Measurements from ENCODE around the gene ETV3.
"Not testable (repeated sequence)": the region's sequence is repeated elsewhere in the genome, so short reads cannot be mapped to it uniquely, and the experiment has no call there.

The ETV3 gene

DNA sequence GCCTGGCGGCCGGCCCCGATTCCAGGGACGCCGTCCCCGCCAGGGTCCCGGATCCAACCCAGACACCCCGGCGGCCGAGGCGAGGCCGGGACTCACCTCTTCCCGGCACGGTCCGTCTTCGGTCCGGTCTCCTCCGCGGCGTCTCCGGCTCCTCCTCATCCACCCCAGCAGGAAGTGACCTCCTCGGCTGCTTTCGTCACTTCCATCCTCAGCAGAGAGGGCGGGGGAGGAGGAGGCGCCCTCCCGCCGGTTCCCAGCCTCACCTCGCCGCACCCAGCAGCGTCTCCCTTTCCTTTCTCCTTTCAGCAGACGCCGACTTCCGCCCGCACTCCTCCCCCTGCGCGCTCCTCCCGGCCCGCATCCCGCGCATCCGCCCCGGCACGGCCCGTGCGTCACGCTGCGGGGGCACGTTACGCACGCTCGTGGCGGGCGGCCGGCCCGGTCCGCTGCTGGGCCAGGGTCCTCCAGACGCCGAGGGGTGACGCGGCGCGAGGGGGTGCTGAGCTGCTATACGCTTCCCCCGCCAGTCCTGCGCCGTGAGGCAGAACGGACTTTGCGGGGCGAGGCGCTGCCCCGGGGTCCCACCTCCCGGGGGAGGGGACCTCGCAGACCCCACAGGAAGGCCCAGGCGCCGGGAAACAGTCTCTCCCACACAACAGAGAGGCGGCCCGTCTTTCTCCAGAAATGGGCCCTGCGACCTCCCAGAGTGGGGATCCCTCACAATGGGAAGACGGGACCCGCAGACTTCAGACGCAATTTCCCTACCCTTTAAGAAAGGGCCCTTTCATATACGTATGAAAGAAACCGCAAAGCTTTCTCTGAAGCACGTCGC, at the start of gene ETV3:
Gene ETV3, minus strand, starts transcription at position 176 of the 832 bp plus-strand sequence. CDS start 2,043 bp downstream, outside the sequence.
- peaks cover 22% of the 10 kb centered on the region for H3K4me1 ChIP-seq (ENCODE audit: insufficient read depth, low read length)
- H3K9me3 ChIP-seq (ENCODE audit: low read length): no peaks in the 10 kb centered on the region
- peak within 1 kb of the TSS; percentile 57 for H2AFZ ChIP-seq (ENCODE audit: low read depth, low read length)
- peaks cover 3% of the 10 kb centered on the region for H3K27me3 ChIP-seq (ENCODE audit: insufficient read depth, low read length)
- peak within 1 kb of the TSS; percentile 93 for H3K4me3 ChIP-seq (ENCODE audit: low read length)
- H3K36me3 ChIP-seq (ENCODE audit: insufficient read depth, low read length): peaks cover 26% of the 10 kb centered on the region

DNA sequence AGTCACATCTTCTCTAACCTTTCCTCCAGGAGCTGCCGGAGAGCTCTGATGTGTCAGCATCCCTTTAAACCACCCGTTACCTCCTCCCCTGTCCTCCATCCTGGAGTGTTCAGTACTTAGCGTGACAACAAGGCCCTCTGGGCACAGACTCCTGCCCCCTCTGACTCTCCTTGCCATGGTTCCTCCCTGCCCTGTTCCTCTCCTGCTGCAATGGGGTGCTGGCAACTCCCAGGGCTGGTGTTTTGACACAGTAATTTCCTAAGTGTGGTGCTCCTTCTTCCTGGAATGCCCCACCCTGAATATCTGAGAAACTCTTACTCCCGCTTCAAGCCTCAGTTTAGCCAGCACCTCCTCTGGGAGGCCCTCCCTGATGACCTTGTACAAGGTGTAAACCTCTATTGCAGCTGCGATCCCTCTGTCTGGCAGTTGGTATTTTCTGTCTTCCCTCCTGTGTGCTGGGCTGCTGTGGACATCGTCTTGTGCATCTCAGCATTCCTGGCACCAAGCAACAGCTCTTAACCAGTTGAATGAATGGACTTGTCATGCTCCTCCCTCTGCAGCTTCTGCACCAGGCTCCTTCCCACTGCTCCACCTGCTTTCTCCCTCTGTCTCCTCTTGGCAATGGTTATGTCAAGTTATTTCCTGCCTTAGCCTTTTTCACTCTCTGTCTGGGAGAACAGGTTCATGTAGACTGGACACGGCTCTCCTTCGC, 48.2 kb upstream of the ETV3 start:
- no peaks in the 10 kb centered on the region for H3K9me3 ChIP-seq (ENCODE audit: low read length)
- peaks cover 11% of the 10 kb centered on the region for H3K27me3 ChIP-seq (ENCODE audit: insufficient read depth, low read length)
- no peak overlapping the region for H3K4me3 ChIP-seq (ENCODE audit: low read length)
- no peaks in the 10 kb centered on the region for H3K36me3 ChIP-seq (ENCODE audit: insufficient read depth, low read length)
- H2AFZ ChIP-seq (ENCODE audit: low read depth, low read length): no peak overlapping the region
- H3K4me1 ChIP-seq (ENCODE audit: insufficient read depth, low read length): peaks cover 4% of the 10 kb centered on the region

GRCh38 chr1:157183870-157184269, 45.7 kb upstream of the ETV3 start:
- Histone ChIP-seq H3K4me3 (ENCODE audit: low read length) (no peak overlapping the region), H3K9me3 (ENCODE audit: low read length) (no peaks in the 10 kb centered on the region), H2AFZ (ENCODE audit: low read depth, low read length) (no peak overlapping the region), H3K4me1 (ENCODE audit: insufficient read depth, low read length) (peaks cover 4% of the 10 kb centered on the region), H3K36me3 (ENCODE audit: insufficient read depth, low read length) (no peaks in the 10 kb centered on the region), H3K27me3 (ENCODE audit: insufficient read depth, low read length) (peaks cover 3% of the 10 kb centered on the region)

DNA sequence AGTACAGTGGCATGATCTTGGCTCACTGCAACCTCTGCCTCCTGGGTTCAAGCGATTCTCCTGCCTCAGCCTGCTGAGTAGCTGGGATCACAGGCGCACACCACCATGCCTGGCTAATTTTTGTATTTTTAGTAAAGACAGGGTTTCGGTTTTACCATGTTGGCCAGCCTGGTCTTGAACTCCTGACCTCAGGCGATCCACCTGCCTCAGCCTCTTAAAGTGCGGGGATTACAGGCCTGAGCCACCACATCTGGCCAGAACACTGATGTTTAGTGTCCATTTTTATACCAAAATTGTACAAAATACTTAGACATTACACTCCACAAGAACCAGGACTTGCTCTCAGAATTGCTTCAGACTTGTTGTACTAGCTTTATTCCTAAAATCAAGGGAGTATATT, 44.2 kb upstream of the ETV3 start:
- not testable (repeated sequence) for H3K4me1 ChIP-seq (ENCODE audit: insufficient read depth, low read length); H2AFZ ChIP-seq (ENCODE audit: low read depth, low read length); H3K4me3 ChIP-seq (ENCODE audit: low read length); H3K9me3 ChIP-seq (ENCODE audit: low read length); H3K36me3 ChIP-seq (ENCODE audit: insufficient read depth, low read length); H3K27me3 ChIP-seq (ENCODE audit: insufficient read depth, low read length)

GRCh38 chr1:157181790-157182189, 43.6 kb upstream of the ETV3 start:
- Histone ChIP-seq H3K27me3 (ENCODE audit: insufficient read depth, low read length) (peaks cover 1% of the 10 kb centered on the region), H3K9me3 (ENCODE audit: low read length) (no peaks in the 10 kb centered on the region), H2AFZ (ENCODE audit: low read depth, low read length) (no peak overlapping the region), H3K4me3 (ENCODE audit: low read length) (no peak overlapping the region), H3K36me3 (ENCODE audit: insufficient read depth, low read length) (no peaks in the 10 kb centered on the region), H3K4me1 (ENCODE audit: insufficient read depth, low read length) (peaks cover 4% of the 10 kb centered on the region)

GRCh38 chr1:157181258-157181657, 43.1 kb upstream of the ETV3 start:
- H3K36me3 ChIP-seq (ENCODE audit: insufficient read depth, low read length): no peaks in the 10 kb centered on the region
- no peak overlapping the region for H3K4me3 ChIP-seq (ENCODE audit: low read length)
- H3K4me1 ChIP-seq (ENCODE audit: insufficient read depth, low read length): peaks cover 4% of the 10 kb centered on the region
- H3K27me3 ChIP-seq (ENCODE audit: insufficient read depth, low read length): no peaks in the 10 kb centered on the region
- no peaks in the 10 kb centered on the region for H3K9me3 ChIP-seq (ENCODE audit: low read length)
- no peak overlapping the region for H2AFZ ChIP-seq (ENCODE audit: low read depth, low read length)

DNA sequence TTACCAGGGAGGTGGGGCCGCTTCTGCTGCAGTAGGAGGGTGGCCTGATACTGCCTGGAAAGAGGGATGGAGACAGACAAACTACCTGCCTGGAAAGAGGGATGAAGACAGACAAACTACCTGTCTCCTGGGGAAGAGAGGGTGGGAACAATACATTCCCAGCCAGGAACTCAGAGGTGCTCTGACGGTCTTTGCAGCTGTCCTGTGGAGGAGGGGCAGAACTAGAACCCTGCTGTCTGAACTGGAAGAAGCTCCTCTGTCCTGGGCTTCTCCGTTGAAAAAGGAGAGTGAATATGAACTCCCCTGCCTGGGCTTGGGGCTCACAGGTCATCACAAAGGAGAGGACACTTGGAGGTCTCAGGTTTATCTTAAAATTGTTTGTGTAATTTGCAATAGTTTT, 40.3 kb upstream of the ETV3 start:
- Histone ChIP-seq H3K4me1 (ENCODE audit: insufficient read depth, low read length) (peaks cover 4% of the 10 kb centered on the region), H3K36me3 (ENCODE audit: insufficient read depth, low read length) (no peaks in the 10 kb centered on the region), H3K4me3 (ENCODE audit: low read length) (no peak overlapping the region), H2AFZ (ENCODE audit: low read depth, low read length) (no peak overlapping the region), H3K27me3 (ENCODE audit: insufficient read depth, low read length) (peaks cover 2% of the 10 kb centered on the region), H3K9me3 (ENCODE audit: low read length) (no peaks in the 10 kb centered on the region)

DNA sequence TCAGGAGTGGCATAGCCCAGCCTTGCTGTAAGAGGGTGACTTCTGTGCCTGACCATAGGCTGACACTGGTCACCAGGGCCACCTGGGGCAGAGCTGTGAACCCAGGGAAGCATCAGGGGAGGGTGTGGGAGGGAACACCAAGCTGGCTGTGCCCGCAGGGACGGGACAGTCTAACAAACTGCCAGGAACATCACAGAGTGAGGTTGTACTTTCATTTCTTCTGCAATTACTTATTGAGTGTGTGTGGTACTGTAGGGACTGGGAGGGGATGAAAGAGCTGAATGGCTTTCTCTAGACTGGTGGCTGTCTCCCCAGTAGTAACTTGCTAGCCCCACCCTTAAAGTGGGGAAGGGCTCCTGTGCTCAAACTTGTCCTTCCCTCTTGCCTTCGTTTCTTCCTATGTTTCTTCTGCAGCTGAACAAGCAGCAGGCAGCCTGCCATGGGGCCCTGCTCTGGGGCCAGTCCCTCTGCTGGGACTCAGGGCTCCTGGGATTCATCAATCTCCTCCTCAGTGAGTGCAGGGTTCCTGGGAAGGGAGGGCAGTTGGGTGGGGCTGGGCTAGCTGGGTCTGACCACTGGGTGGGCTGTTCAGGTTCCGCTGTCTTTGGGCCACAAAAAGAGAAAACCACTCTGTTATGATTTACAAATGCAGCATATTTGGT, 39.7 kb upstream of the ETV3 start:
- no peaks in the 10 kb centered on the region for H3K36me3 ChIP-seq (ENCODE audit: insufficient read depth, low read length)
- peaks cover 4% of the 10 kb centered on the region for H3K4me1 ChIP-seq (ENCODE audit: insufficient read depth, low read length)
- H3K9me3 ChIP-seq (ENCODE audit: low read length): no peaks in the 10 kb centered on the region
- H2AFZ ChIP-seq (ENCODE audit: low read depth, low read length): no peak overlapping the region
- peaks cover 2% of the 10 kb centered on the region for H3K27me3 ChIP-seq (ENCODE audit: insufficient read depth, low read length)
- no peak overlapping the region for H3K4me3 ChIP-seq (ENCODE audit: low read length)

DNA sequence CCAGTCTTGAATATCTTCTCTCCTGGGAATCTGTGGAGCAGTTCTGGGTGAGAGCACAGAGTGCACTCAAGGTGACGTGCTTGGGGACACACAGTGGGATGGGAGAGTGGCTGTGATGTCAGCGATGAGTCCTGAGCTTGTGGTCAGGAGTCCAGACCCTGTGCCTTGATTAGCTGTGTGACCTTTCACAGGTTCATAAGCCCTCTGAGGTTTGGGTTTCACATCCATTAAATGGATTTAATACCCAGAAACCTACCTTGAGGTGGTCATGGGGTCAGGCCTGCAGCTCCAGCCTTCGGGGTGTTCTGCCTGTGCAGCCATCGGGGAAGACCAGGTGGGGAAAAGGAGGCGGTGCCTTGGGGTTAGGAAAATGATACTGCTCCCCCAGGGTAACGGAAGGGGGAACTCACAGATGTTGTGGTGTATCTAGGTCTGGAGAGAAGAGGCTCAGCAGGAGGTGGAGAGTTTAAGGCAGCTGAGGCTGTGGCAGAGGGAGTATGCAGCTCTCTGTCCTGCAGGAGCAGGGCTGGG, 38.5 kb upstream of the ETV3 start:
- no peaks in the 10 kb centered on the region for H3K36me3 ChIP-seq (ENCODE audit: insufficient read depth, low read length)
- no peak overlapping the region for H2AFZ ChIP-seq (ENCODE audit: low read depth, low read length)
- H3K4me3 ChIP-seq (ENCODE audit: low read length): no peak overlapping the region
- H3K27me3 ChIP-seq (ENCODE audit: insufficient read depth, low read length): peaks cover 2% of the 10 kb centered on the region
- no peaks in the 10 kb centered on the region for H3K4me1 ChIP-seq (ENCODE audit: insufficient read depth, low read length)
- H3K9me3 ChIP-seq (ENCODE audit: low read length): no peaks in the 10 kb centered on the region

- Histone ChIP-seq H3K36me3 (ENCODE audit: insufficient read depth, low read length) (no peaks in the 10 kb centered on the region), H3K9me3 (ENCODE audit: low read length) (no peaks in the 10 kb centered on the region), H3K4me1 (ENCODE audit: insufficient read depth, low read length) (no peaks in the 10 kb centered on the region), H2AFZ (ENCODE audit: low read depth, low read length) (no peak overlapping the region), H3K4me3 (ENCODE audit: low read length) (no peak overlapping the region), H3K27me3 (ENCODE audit: insufficient read depth, low read length) (peaks cover 2% of the 10 kb centered on the region)
Measured at GRCh38 chr1:157176016-157176415, 37.8 kb upstream of the ETV3 start.

DNA sequence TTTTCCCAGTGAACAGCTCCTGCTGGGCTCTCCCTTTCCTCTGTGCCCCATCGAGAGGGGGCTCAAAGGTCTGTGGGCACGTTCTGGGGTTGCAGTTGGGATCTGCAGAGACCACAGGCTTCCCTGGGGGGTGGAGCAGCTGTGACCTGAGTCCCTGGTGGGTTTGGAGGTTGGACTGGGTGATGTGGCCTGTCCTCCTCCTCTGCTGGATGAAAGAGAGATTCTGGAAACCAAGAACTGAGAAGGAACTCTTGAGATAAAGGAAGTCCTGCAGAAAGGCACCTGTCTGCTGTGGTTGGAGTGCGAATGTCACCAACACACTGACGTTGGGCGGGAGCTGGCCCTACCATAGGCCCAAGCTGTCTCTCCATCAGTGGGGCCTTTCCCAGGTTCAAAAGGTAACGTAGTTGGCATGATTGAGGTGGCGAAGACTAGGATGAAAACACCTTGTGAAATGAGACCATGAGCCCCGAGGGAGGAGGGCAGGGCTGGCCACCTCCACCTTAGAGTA, 35.8 kb upstream of the ETV3 start:
- H3K36me3 ChIP-seq (ENCODE audit: insufficient read depth, low read length): no peaks in the 10 kb centered on the region
- H3K9me3 ChIP-seq (ENCODE audit: low read length): no peaks in the 10 kb centered on the region
- no peaks in the 10 kb centered on the region for H3K4me1 ChIP-seq (ENCODE audit: insufficient read depth, low read length)
- H3K27me3 ChIP-seq (ENCODE audit: insufficient read depth, low read length): peaks cover 2% of the 10 kb centered on the region
- H3K4me3 ChIP-seq (ENCODE audit: low read length): no peak overlapping the region
- H2AFZ ChIP-seq (ENCODE audit: low read depth, low read length): no peak overlapping the region

DNA sequence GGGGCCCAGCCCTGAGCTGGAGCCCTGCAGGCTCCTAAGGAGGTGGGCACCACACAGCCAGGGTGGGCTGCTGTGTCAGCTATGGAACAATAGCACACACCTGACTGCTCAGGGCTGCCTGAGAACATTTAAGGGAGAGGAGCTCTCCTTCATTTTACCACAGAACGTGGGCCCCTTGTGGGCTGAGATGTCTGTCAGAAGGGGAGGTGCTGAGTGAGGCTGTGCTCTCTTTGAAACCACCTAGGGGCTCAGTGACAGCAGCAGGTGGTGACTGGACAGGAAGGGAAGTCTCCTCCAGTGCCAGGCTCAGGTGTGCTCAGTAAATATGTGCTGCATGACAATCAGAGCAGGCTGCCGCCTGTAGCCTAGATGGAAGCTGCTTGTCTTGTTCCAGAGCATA, 35.0 kb upstream of the ETV3 start:
- not testable (repeated sequence) for H2AFZ ChIP-seq (ENCODE audit: low read depth, low read length); H3K4me3 ChIP-seq (ENCODE audit: low read length); H3K27me3 ChIP-seq (ENCODE audit: insufficient read depth, low read length); H3K9me3 ChIP-seq (ENCODE audit: low read length); H3K36me3 ChIP-seq (ENCODE audit: insufficient read depth, low read length); H3K4me1 ChIP-seq (ENCODE audit: insufficient read depth, low read length)

DNA sequence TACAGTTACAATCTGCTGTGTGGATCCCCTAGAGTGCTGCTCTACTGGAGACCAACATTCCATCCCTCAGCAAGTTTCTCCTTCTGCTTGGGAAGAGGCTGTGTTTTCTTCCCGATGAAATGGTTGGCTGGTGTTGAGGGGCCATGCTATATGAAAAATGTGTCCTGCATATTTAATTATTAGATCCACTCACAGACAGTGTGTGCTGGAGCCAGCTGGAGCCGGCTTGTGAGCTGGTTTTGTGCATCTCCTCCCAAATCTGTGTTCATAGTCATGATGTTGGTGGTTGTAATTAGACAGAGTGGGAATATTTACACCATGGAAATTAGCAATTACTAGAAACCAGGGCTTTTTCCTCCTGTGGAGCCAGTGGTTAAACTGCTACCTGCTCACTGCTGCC, 34.4 kb upstream of the ETV3 start:
- H3K4me3 ChIP-seq (ENCODE audit: low read length); H2AFZ ChIP-seq (ENCODE audit: low read depth, low read length); H3K9me3 ChIP-seq (ENCODE audit: low read length); H3K36me3 ChIP-seq (ENCODE audit: insufficient read depth, low read length); H3K4me1 ChIP-seq (ENCODE audit: insufficient read depth, low read length): not testable (repeated sequence)
- peaks cover 11% of the 10 kb centered on the region for H3K27me3 ChIP-seq (ENCODE audit: insufficient read depth, low read length)

Data from neuron (in vitro differentiated cells).